GM10248 (cell line): Measurements from ENCODE around the gene ARID5B.
"Not testable (repeated sequence)": the region's sequence is repeated elsewhere in the genome, so short reads cannot be mapped to it uniquely, and the experiment has no call there.

Experiments
- CTCF ChIA-PET: fragments of 300-600 bp; sonication (Branson Sonifier 250); formaldehyde crosslinking; extraction: SDS; loops from one replicate; lab custom pipeline; 2021; ENCODE audit warnings: antibody characterized with exemption; lab: Yijun Ruan, JAX
- POLR2A ChIA-PET: fragments of 350-650 bp; sonication (Branson Sonifier 250); formaldehyde crosslinking; extraction: SDS; loops from one replicate; lab custom pipeline; 2020; ENCODE audit warnings: antibody characterized with exemption; lab: Yijun Ruan, JAX
- DNase-seq: peaks from one replicate; pipeline ENCODE4 v3.0.0; 2012; ENCODE audit errors: extremely low spot score
- TF ChIP-seq, protein P1 (sequence below): IDR thresholded peaks from 2 replicates; pipeline ENCODE4 v1.5.1; 2012; ENCODE audit warnings: mild to moderate bottlenecking, low read depth; ENCODE audit errors: extremely low read depth, missing control alignments, control extremely low read depth

Gene ARID5B

DNA sequence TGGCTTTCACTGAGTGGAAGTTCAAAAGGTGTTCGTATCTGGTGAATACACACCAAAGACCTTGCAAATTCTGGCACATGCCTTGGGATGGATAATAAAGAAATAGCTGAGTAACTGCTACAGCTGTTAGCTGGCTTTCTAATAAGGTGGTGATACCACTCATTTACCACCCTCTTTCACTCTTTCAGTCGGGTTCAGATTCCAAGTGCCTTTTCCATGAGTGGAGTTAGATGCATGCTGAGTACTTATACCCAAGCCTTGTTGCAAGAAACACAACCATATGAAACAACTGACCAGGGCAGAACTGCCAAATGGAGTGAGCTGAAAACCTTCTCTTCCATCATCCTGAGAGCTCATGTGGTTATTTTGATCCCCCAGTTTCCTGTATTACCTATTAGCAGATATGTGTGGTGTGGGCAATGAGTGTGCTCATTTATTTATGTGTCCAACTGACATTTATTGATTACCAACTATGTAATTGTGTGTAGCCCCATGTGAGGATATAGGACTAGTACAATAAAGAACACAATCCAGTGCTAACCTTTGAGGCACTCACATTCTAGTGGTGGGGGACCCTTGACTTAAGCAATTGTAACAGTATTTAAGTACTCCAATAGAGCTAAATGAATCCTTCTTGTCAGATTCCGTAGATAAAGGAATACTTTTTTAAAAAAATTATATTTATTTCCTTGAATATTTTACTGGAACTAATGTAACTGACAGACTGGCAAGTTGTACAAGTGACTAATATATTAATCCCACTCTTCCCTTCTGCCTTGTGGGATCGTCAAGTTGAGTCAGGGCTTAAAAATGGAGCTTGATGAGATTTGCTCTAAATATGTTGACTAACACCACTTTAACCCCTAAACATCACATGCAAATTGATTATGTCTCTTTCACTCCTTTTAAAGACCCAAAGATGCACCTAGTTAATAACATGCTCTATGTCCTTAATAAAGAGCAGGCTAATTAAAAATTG is 124.7 kb downstream of the ARID5B start:
- CTCF ChIA-PET: interaction anchor here (0.7 to 15.9 kb wide), 5 partner anchors 16 to 219 kb away, joined by 3 to 245 read pairs (median 6); no protein-coding TSS in a partner anchor
- TF ChIP-seq, protein P1, sequence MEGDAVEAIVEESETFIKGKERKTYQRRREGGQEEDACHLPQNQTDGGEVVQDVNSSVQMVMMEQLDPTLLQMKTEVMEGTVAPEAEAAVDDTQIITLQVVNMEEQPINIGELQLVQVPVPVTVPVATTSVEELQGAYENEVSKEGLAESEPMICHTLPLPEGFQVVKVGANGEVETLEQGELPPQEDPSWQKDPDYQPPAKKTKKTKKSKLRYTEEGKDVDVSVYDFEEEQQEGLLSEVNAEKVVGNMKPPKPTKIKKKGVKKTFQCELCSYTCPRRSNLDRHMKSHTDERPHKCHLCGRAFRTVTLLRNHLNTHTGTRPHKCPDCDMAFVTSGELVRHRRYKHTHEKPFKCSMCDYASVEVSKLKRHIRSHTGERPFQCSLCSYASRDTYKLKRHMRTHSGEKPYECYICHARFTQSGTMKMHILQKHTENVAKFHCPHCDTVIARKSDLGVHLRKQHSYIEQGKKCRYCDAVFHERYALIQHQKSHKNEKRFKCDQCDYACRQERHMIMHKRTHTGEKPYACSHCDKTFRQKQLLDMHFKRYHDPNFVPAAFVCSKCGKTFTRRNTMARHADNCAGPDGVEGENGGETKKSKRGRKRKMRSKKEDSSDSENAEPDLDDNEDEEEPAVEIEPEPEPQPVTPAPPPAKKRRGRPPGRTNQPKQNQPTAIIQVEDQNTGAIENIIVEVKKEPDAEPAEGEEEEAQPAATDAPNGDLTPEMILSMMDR: no peak
- POLR2A ChIA-PET: no interaction called here
- DNase-seq: no peak

DNA sequence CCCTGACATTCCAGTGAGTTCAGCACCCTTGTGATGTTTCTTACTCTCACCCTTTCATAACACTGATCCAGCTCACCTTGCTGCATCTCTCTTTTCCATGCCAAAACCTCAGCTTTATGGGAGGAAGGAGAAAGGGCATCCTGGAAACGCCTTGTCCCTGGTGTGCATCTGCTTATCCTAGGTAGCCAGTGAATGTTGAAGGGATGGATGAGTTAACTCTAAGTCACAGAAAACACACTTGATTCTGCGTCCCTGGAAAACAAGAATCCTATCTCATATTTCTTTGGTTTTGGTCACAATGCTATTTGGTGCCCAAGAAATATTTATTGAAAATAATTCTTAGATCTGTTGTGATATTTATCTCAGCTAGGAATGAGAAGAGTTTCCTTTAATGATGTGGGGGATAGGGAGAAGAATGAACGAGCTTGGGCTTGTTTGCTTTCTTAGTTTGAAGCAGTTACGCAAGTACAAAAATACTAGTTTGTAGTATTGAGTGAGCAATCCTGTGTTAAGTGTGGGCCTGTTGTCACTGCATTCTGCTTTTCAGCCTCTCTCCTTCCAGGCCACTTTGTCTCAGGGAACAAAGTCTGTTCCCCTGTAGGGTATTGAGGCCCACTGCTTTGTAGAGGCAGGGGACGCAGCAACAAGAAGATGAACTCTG is 126.5 kb downstream of the ARID5B start:
- no peak for DNase-seq
- CTCF ChIA-PET: interaction anchor here (0.9 to 15.9 kb wide), 4 partner anchors 8 to 131 kb away, joined by 3 to 245 read pairs (median 14); no protein-coding TSS in a partner anchor
- TF ChIP-seq, protein P1: no peak
- POLR2A ChIA-PET: no interaction called here

DNA sequence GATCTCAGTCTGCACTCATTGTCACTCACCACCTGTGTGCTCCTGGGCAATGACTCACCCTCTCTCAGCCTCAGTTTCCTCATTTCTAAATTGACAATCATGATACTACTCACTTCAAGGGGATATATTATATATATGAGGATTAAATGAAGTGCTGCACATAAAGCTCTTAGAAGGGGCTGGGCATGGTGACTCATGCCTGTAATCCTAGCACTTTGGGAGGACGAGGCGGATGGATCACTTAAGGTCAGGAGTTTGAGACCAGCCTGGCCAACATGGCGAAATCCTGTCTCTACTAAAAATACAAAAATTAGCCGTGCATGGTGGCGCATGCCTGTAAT is 127.0 kb downstream of the ARID5B start:
- POLR2A ChIA-PET, DNase-seq: not testable (repeated sequence)
- CTCF ChIA-PET: interaction anchor here (0.9 to 15.9 kb wide), 3 partner anchors 8 to 26 kb away, joined by 3 to 245 read pairs (median 22); no protein-coding TSS in a partner anchor

DNA sequence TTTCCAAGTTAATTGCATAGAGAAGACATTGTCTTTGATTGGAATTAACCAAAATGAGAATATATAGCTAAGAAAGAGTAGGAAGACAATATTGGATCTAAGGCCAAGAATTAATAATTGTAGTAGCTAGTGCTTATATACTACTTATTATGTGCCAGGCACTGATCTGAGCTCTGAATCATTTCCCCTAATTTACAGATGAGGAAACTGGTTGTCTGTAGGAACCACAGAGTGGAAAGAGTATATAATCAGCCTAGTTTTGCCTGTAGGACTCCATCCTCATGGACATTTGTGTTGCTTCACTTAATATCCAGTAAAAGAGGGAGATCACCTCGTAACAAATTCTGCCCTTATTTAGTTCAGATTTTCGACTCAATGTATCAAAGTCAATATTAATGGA is 127.9 kb downstream of the ARID5B start:
- TF ChIP-seq, protein P1: no peak
- ChIA-PET CTCF (interaction anchor here (1.0 to 15.9 kb wide), 4 partner anchors 9 to 888 kb away, joined by 3 to 245 read pairs (median 13); no protein-coding TSS in a partner anchor), POLR2A (no interaction called here)
- no peak for DNase-seq

DNA sequence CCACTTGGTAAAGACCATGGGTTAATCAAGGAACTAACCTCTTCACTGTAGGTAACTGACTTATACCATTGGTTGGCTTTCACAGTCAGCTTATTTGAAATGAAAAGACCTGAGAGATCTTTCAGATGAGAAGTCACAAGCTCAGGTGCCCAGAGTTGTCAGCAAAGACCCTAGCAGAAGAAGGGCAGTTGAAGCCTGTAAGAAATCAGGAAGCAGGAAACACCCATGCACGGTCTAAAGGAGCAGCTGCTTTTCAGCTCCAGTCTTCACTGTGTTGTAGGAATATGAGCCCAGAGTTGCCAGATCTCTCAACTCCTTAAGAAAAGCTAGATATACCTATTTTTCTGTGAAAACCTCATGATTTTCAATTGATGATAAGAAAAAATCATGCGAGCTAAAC is 130.0 kb downstream of the ARID5B start:
- TF ChIP-seq, protein P1: no peak
- no peak for DNase-seq
- ChIA-PET POLR2A (no interaction called here), CTCF (interaction anchor here (3.8 to 15.9 kb wide), 2 partner anchors 11 kb away, joined by 22 to 245 read pairs; no protein-coding TSS in a partner anchor)

DNA sequence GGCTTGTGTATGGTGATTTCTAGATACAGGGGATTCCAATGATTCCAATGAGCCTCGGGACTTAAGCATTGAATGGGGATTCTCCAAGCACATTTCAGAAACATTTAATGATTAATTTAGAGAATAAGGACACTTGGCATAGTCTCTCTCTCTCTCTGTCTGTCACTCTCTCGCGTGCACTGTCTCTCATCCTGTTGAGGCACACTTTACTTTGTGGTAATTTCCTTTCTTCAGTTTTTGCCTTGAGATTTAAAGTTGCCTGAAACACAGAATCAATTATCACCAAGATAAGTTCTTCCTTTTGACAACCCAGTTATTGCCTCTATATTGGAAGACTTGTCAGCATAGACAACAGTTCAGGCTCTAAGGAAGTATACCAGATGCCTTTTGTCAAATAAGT is 131.6 kb downstream of the ARID5B start:
- ChIA-PET CTCF (interaction anchor here (15.9 to 18.5 kb wide), 2 partner anchors 8 to 9 kb away, joined by 245 read pairs; no protein-coding TSS in a partner anchor), POLR2A (no interaction called here)
- TF ChIP-seq, protein P1: no peak
- DNase-seq: no peak
